ENCODE measurements around the gene RHBDD2.
"Not testable (repeated sequence)": the region's sequence is repeated elsewhere in the genome, so short reads cannot be mapped to it uniquely, and the experiment has no call there.

The RHBDD2 gene

GRCh38 chr7:75889826-75890225, 11.0 kb downstream of the RHBDD2 start:
- no peak for DNase-seq

- not testable (repeated sequence) for DNase-seq
Measured at GRCh38 chr7:75891237-75891636, 12.4 kb downstream of the RHBDD2 start.

DNA sequence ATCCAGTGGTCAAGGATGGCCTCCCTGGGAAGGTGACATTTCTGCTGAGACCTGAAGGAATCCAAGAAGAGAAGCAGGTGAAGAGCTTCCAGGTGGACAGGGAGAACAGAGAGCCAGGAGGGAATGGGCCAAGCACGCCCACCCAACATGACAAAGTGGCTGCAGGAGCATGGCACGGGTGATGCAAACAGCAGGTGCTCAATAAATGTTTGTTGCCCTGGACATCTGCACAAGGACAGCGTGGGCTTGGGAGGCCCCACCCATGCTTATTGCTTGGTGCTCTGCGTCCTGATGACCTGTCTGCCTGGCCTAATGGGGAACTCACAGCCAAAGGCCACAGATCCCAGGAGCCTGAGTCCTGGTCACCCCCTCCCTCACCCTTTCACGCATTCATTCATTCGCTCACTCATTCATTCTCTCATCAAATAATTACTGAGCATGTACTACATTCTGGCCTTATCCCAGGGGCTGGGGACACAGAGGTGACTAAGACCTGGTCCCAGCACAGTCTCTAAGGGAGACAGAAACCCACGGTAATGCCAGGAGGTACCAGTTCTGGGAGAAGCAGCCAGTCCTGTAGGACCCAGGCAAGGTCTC, 13.1 kb downstream of the RHBDD2 start:
- no peak for DNase-seq

DNA sequence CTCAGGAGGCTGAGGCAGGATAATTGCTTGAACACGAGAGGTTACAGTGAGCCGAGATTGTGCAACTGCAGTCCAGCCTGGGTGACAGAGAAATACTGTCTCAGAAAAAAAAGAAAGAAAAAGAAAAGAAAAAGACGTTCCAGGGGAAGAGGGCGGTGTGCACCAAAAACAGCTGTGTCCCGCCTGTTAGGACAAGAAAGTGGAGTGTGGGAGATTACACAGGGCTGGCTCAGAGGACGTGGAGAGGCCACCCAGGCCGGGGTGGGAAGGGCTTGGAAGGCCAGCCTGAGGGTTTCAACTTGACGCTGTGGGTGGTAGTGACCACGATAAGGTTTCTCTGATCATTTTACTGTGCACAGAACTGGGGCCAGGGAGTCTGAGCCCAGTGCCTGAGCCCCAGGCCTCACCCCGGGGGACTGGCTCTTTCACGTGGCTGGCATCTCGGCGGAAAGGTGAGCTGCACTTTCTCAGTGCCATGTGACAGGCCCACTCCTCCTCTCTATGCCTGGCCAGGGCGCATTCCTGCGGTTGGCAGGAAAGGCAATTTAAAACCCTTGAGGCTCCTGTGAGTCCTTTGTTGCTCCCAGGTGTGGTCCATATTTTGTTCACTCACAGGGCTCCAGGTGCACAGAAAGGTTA, 13.9 kb downstream of the RHBDD2 start:
- DNase-seq, result no peak

DNA sequence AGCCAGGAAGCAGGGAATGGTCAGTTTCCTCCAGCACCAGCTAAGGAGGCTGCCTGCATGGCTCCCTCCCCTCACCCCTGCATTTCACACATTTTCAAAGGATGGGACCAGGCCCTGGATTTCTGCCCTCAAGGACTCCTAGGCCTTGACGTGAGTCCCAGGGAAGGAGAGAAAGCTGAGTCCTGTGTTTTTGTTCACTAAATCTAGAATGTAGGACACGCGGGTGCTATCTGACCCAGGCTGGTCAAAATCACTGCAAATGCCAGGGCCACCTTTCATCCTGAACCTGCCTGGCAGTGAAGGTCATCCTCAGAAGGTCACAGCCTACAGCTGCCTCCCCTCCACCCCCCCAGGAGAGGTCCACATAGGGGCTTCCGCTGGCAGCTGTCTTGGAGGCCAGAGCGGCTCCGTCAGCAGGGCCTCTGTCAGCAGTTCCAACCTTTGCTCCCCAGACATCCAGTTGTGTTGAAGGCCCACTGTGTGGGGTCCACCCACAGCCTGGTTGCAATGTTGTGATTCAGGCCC, 18.0 kb downstream of the RHBDD2 start:
- DNase-seq, result no peak

GRCh38 chr7:75900617-75901315, 21.9 kb downstream of the RHBDD2 start:
- DNase-seq, result peak; percentile 24 to 65

DNA sequence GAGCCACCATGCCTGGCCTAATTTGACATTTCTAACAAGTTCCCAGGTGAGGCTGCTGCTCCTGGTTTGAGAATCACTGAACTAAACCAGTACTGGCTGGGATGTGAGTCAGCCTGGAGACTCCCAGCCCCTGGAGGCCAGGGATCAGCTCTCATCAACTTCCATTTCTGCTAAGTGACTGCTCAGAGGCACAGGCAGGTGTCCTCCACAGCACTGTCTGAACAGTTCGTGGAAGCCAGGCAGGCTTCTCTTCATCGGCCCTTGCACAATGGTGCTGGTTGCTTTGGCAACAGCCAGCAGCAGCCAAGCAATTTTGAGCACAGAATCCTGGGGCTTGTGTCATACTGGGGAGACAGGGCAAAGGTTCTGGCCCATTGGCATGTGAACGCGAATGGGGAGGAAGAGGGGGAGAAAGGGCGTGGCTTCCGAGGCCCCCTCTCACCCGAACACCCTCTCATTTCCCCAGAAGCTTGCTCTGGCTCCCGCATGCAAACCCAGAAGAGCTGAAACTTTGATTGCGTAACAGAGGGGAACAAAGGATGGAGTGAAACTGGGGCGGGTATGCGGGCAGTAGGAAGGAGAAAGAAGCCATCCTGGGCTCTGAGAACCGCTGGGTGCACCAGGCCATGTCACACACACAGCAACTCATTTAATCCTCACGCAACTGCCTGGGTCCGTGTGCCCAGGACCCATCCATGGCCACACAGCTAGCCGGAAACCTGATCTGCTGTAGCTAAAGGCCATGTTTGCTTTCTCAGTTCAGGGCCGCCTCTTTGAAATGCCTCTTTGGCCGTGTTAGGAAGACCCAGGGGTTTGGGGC, 27.2 kb downstream of the RHBDD2 start:
- DNase-seq, result no peak

GRCh38 chr7:75906991-75907667, 28.3 kb downstream of the RHBDD2 start:
- DNase-seq, result no peak

- not testable (repeated sequence) for DNase-seq
Measured at GRCh38 chr7:75907668-75908039, 28.8 kb downstream of the RHBDD2 start.

GRCh38 chr7:75909521-75910132, 30.8 kb downstream of the RHBDD2 start:
- DNase-seq, result no peak

GRCh38 chr7:75911186-75911585, 32.4 kb downstream of the RHBDD2 start:
- not testable (repeated sequence) for DNase-seq

DNA sequence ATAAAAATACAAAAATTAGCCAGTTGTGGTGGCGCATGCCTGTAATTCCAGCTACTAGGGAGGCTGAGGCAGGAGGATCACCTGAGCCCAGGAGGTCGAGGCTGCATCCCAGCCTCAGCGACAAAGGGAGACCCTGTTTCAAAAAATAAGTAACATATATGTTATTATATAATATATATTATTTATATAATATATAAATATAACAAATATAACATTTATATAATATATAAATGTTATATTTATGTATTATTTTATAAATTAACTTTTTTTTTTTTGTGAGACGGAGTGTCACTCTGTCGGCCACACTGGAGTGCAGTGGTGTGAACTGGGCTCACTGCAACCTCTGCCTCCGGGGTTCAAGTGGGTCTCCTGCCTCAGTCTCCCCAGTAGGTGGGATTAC, 34.6 kb downstream of the RHBDD2 start:
- no peak for DNase-seq

DNA sequence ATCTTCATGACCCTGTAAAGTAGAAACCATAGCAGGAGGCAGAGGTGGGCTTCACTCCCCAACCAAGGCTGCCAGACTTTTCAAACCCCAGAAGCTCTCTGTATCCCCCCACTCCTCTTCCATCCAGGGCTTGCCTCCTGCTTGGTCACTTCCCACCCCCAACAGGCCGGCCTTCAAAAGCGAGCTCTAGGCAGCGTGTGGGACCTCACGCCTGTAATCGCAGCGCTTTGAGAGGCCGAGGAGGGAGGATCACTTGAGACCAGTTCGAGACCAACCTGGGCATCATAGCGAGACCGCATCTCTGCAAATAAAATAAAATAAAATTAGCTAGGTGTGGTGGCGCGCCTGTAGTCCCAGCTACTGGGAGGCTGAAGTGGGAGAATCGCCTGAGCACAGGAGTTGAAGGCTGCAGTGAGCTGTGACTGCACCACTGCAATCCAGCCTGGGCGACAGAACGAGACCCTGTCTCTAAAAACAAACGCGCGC, 35.4 kb downstream of the RHBDD2 start:
- no peak for DNase-seq

- peak; percentile 88 to 90 for DNase-seq
Measured at GRCh38 chr7:75914655-75915415, 36.0 kb downstream of the RHBDD2 start, which contains the start of gene POR. Gene POR (plus strand): TSS chr7:75915155. CDS start chr7:75954002, 38,847 bp downstream.

DNA sequence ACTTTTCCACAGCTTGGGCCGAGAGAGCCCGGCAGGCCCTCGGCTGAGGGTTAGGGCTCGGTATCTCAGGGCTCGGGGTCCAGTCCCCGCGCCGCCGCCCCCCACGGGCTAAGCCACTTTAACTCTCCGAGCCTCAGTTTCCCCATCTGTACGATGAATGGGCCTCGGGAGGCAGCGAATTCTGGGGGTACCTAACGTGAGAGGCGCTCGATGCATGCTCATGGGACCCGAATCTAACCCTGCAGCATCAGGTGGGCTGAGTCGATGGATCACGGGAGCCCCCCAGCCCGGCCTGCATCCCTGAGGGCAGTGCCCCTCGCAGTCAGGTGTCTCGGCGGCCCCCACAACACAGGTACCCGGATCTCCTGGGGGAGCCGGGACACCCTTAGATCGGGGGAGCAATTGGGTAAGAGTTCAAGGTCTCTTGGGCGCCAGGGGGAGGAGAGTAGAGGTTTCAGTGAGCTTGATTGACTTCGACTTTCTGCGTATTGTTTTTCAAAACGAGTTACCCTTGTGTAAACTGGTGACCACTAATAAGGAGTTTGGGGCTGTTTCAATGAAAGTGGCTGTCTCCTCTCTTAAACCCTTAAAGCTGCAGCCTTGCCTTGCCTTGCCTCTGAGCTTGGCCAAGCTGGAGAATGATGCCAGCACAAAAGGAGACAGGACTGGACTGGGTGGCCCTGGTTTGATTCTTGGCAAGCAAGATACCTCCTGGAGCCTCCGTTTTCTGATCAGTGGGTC, 36.8 kb downstream of the RHBDD2 start:
- DNase-seq, result peak in 1 of 2 experiments; percentile 36

- no peak for DNase-seq
Measured at GRCh38 chr7:75916259-75916658, 37.4 kb downstream of the RHBDD2 start.

DNA sequence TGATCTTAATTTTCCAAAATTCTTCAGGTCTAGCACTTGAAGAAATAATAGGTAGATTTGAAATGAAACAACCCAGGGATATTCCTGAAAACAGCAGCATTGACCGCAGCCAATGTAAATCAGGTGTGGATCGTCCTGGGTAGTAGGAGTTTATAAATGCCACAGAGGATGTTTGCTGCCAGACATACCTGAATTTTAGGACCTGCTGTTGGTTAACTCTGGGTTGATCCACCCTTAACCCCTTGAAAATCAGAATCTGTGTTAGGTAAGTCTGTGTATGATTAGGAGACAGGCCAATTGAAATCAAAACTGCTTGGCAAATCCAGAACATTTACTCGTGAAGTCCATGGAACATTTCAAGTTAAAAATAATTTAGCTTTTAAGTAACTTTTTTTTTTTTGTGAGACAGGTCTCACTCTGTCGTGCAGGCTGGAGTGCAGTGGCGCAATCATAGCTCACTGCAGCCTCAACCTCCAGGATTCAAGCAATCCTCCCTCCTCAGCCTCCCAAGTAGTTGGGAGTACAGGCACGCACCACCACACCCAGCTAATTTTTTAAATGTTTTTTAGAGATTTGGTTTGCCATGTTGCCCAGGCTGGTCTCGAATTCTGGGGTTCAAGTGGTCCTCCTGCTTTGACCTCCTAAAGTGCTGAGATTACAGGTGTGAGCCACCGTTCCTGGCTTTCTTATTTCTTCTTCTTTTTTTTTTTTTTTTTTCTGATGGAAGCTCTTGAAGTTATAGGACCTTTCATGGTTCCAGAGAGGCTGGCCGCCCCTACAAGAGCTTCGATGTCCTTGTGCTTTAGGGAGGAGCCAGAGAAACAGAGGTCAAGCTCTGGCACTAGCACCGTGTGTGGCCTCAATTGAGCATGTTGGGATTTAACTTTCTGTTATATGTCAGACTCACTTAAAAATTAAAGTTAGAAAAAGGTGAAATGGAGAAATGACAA, 38.1 kb downstream of the RHBDD2 start:
- no peak for DNase-seq

GRCh38 chr7:75920431-75921161, 41.8 kb downstream of the RHBDD2 start:
- DNase-seq, result no peak

Data from NCI-H524 (cell line).